A549 treated with CpdA at 1 μM for 4 hours (cell line): Measurements from ENCODE around the gene FAM3D. TPM values are rescaled to one million over a fixed set of nuclear protein-coding genes. Genes with fewer than 3 reads are reported as not detected.

Experiments
- total RNA-seq: library from RNA; stranded (reverse); fragments of 200-300 nt; extraction: Qiagen RNA extraction; gene quantifications from 5 replicates; pipeline ENCODE4 v1.2.3, GENCODE V29; 2022; ENCODE audit warnings: low read depth

Gene FAM3D, protein sequence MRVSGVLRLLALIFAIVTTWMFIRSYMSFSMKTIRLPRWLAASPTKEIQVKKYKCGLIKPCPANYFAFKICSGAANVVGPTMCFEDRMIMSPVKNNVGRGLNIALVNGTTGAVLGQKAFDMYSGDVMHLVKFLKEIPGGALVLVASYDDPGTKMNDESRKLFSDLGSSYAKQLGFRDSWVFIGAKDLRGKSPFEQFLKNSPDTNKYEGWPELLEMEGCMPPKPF
- 0.10 TPM in 1 of 5 replicates, not detected in the others for total RNA-seq

DNA sequence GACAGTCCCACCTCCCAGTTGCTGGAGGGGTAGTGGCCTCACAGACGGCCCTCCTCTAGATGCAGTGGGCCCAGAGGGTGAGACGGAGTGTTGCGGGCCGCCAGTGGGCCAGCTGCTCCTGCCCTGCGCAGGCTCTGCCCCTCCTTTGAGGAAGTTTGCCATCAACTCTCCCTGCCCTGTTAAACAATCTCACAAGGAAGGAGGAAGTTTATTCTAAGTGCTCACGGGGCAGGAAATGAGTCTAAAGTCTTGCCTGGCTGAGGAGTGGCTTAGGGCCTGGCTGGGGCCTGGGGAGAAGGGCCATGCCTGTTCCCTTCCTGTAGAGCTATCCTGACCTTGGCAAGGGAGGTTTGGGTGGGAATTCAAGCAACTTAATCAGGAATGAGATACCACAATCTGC, at the start of gene FAM3D:
TSS of gene FAM3D (minus strand) at position 92 of the 400 bp plus-strand sequence. CDS start 11,211 bp downstream, outside the sequence.

Other genes with a start within 250 kb of the FAM3D start
- 56.1 to 71.4 TPM (median 61.2 TPM) in 5 replicates for gene PDHB, start 232.9 kb downstream of the FAM3D start, total RNA-seq
- gene KCTD6, start 174.7 kb downstream of the FAM3D start, total RNA-seq: 7.7 to 9.4 TPM (median 8.7 TPM) in 5 replicates
- 6.7 to 13.0 TPM (median 10.9 TPM) in 5 replicates for gene ACOX2, start 129.6 kb downstream of the FAM3D start, total RNA-seq
- gene FAM107A, start 89.4 kb downstream of the FAM3D start, total RNA-seq: 0.07 to 0.08 TPM in 2 of 5 replicates, not detected in the others